Right cardiac atrium (tissue), 5 donors: ENCODE data around the gene NEU2. TPM values are rescaled to one million over a fixed set of nuclear protein-coding genes. Genes with fewer than 3 reads are reported as not detected.

ENCODE experiments used
- ATAC-seq, 2 donors: fragments of 200-7000 bp; cut with Tn5 transposase; one replicate each; pipeline versions ENCODE4 v1.8.0 to v1.9.1; 2020; ENCODE audit warnings: moderate library complexity in 2 of 2, mild to moderate bottlenecking in 1 of 2
- DNase-seq, 3 donors: peaks; one replicate each; pipeline ENCODE4 v3.0.0-alpha.2; 2020
- H3K27ac ChIP-seq: one replicate; pipeline ENCODE4 v1.5.1; 2013; ENCODE audit warnings: mild to moderate bottlenecking, low read length, control low read depth, moderate library complexity
- H3K27me3 ChIP-seq: one replicate; pipeline ENCODE4 v1.6.1; 2013; ENCODE audit not compliant: control insufficient read depth, insufficient read depth
- H3K4me1 ChIP-seq: one replicate; pipeline ENCODE4 v1.6.1; 2013; ENCODE audit warnings: low read length; ENCODE audit not compliant: control insufficient read depth, insufficient read depth
- H3K4me3 ChIP-seq: one replicate; pipeline ENCODE4 v1.5.1; 2013; ENCODE audit warnings: low read length, control low read depth
- H3K9me3 ChIP-seq: one replicate; pipeline ENCODE4 v1.6.1; 2013; ENCODE audit warnings: low read length; ENCODE audit not compliant: control insufficient read depth
- WGBS: extraction: QIAGEN DNeasy Blood & Tissue Kit; methylation state at CpG from one replicate; pipeline ENCODE4 v1.1.7; 2013; 5-methylcytosine and 5-hydroxymethylcytosine counted together
- intact Hi-C, 4 donors: fragments of 100-400 bp; cut with DNase I; formaldehyde crosslinking; loops; one replicate each; pipeline versions ENCODE4 v1.11.0 to v1.14.0; 2022 to 2023
- polyA plus RNA-seq: library from polyadenylated mRNA; stranded (reverse); fragments of 200-250 nt; gene quantifications from one replicate; pipeline ENCODE4 v1.2.3, GENCODE V29; 2013
- total RNA-seq, 4 donors: library from RNA; stranded (reverse); fragmentation: NEBNext Ultra II Directional; extraction: Animal tissue kit (Norgen Biotek cat#: 25700); gene quantifications; one replicate each; pipeline ENCODE4 v1.2.1, GENCODE V29; 2021
- donor health status: healthy with polysubstance abuse.
- donor health status: DM: no; HTN: yes; CAD: no.
- donor health status: DM: no; HTN: no; CAD: no.
- donor health status: DM: no; HTN: yes; CAD: no; lungs with severe emphysema.
- donor health status: DM: yes; HTN: yes; CAD: no.

NEU2 gene
- total and polyA plus RNA-seq, 5 donors: not detected

GRCh38 chr2:233072838-233073237 lies 40.4 kb downstream of the NEU2 start:
- Histone ChIP-seq H3K27ac (no peak overlapping the region), H3K27me3 (no peaks in the 10 kb centered on the region), H3K4me1 (peaks cover 7% of the 10 kb centered on the region), H3K9me3 (no peaks in the 10 kb centered on the region), H3K4me3 (no peak overlapping the region)
- intact Hi-C loops: no loop called here
- ATAC-seq (no peak), DNase-seq (no peak)
- 81% methylated on average over 4 of the region's 4 CpGs for WGBS

- H3K27me3 ChIP-seq: no peaks in the 10 kb centered on the region
- ATAC-seq (no peak), DNase-seq (no peak)
- H3K27ac ChIP-seq: no peak overlapping the region
- H3K4me3 ChIP-seq: no peak overlapping the region
- H3K9me3 ChIP-seq: no peaks in the 10 kb centered on the region
- 70% methylated on average over 7 of the region's 7 CpGs for WGBS
- intact Hi-C loops: no loop called here
- H3K4me1 ChIP-seq: peaks cover 7% of the 10 kb centered on the region
Observed at GRCh38 chr2:233074106-233074505, 41.6 kb downstream of the NEU2 start.

DNA sequence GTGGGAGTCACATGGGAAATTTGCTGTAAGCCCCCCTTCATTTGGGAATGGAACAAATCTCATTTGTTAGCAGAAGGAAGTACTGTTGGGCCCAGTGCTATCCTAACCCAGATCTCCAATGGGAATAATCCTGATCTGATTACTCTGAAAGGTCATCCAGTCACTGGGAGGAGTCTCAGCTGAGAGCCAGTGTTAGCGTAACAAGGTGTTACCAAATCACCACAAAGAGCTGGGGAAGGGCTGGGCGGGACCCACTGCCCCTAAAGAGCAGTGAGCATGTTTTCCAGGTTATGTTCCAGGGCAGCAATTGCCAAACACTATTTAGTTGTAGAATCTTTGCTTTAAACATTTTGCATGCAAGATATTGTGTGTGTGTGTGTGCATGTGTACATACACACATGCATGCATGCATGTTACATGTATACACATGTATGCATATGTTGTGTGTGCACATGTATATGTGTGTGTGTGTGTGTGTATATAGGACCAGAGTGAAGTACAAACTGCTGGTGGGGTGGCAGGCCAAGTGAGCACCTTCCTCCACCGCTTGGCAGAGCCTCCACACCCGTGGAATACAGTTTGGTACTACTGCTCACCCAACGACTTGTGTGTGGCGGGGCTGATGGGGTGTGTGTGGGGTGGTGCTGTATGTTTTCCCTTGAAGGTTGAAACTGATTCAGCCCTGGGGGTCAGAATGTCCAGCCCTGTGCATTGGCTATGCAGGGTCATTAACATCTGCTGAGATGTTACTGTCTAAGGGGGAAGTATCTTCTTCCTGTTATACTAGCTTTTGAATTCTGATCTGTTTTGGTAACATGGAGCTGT lies 42.9 kb downstream of the NEU2 start:
- Histone ChIP-seq H3K4me1 (peaks cover 7% of the 10 kb centered on the region), H3K9me3 (no peaks in the 10 kb centered on the region), H3K27me3 (no peaks in the 10 kb centered on the region), H3K4me3 (no peak overlapping the region), H3K27ac (no peak overlapping the region)
- WGBS: 76% methylated on average over 6 of the region's 6 CpGs
- DNase-seq (no peak), ATAC-seq (peak; percentile 36 to 56)
- intact Hi-C loops: no loop called here

GRCh38 chr2:233075966-233076339 lies 43.5 kb downstream of the NEU2 start:
- DNase-seq: no peak
- 29% methylated on average over 2 of the region's 2 CpGs for WGBS

GRCh38 chr2:233076749-233077148 lies 44.3 kb downstream of the NEU2 start:
- intact Hi-C loops: no loop called here
- no peak for DNase-seq
- H3K27me3 ChIP-seq: no peaks in the 10 kb centered on the region
- H3K4me3 ChIP-seq: no peak overlapping the region
- H3K4me1 ChIP-seq: peaks cover 7% of the 10 kb centered on the region
- no peak overlapping the region for H3K27ac ChIP-seq
- 69% methylated on average over 3 of the region's 3 CpGs for WGBS
- no peaks in the 10 kb centered on the region for H3K9me3 ChIP-seq
- no peak for ATAC-seq

More at GRCh38 chr2:233075966-233076339, 43.5 kb downstream of the NEU2 start:
- no peak overlapping the region for H3K4me3 ChIP-seq
- H3K27me3 ChIP-seq: no peaks in the 10 kb centered on the region
- intact Hi-C loops: no loop called here
- H3K9me3 ChIP-seq: no peaks in the 10 kb centered on the region
- peak; percentile 51 to 69 for ATAC-seq
- peaks cover 7% of the 10 kb centered on the region for H3K4me1 ChIP-seq
- H3K27ac ChIP-seq: no peak overlapping the region

GRCh38 chr2:233079473-233079877 lies 47.0 kb downstream of the NEU2 start:
- Histone ChIP-seq H3K9me3 (no peaks in the 10 kb centered on the region), H3K27ac (no peak overlapping the region), H3K27me3 (no peaks in the 10 kb centered on the region), H3K4me1 (peaks cover 15% of the 10 kb centered on the region), H3K4me3 (no peak overlapping the region)
- DNase-seq (no peak), ATAC-seq (no peak)
- 53% methylated on average over 10 of the region's 10 CpGs for WGBS
- intact Hi-C loops: no loop called here

DNA sequence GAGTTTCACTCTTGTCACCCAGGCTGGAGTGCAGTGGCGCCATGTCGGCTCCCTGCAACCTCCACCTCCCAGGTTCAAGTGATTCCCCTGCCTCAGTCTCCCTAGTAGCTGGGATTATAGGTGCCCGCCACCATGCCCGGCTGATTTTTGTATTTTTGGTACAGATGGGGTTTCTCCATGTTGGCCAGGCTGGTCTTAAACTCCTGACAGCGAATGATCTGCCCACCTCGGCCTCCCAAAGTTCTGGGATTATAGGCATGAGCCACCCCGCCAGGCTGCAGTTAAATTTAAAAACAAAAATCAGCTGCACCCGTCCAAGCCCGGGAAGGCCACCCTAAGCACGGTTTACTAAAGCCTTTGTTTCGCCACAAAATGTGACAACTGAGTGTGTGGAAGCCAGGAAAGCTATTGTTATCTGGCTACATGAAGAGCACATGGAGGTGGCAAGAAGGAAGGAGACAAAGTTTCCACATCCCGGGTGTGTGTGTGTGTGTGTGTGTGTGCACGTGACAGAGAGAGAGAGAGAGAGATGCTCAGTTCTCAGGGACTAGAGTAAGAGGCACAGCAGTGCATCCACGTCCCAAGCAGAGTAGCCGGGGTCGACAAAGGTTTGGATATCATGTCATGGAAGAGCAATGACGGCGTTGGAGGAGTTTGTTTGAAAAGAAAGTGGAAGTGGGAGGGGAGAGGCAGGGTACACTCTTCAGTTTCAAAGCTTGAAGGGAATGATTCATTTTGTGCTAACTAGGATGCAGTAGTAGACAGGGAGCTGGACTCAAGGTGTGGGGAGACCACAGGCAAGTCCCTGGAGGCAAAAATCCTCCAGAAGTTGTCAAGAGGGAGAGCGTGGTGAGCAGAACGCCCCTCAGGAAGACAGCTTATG lies 47.7 kb downstream of the NEU2 start:
- intact Hi-C loops: no loop called here
- Histone ChIP-seq H3K27me3 (no peaks in the 10 kb centered on the region), H3K4me3 (no peak overlapping the region), H3K27ac (no peak overlapping the region), H3K4me1 (peaks cover 15% of the 10 kb centered on the region), H3K9me3 (no peaks in the 10 kb centered on the region)
- 79% methylated on average over 20 of the region's 20 CpGs for WGBS
- ATAC-seq (no peak), DNase-seq (no peak)

- peaks cover 13% of the 10 kb centered on the region for H3K4me1 ChIP-seq
- intact Hi-C loops: no loop called here
- H3K9me3 ChIP-seq: no peaks in the 10 kb centered on the region
- DNase-seq (no peak), ATAC-seq (no peak)
- H3K27me3 ChIP-seq: no peaks in the 10 kb centered on the region
- WGBS: 94% methylated on average over 11 of the region's 11 CpGs
- H3K4me3 ChIP-seq: no peak overlapping the region
- no peak overlapping the region for H3K27ac ChIP-seq
Observed at GRCh38 chr2:233080836-233081229, 48.4 kb downstream of the NEU2 start.

DNA sequence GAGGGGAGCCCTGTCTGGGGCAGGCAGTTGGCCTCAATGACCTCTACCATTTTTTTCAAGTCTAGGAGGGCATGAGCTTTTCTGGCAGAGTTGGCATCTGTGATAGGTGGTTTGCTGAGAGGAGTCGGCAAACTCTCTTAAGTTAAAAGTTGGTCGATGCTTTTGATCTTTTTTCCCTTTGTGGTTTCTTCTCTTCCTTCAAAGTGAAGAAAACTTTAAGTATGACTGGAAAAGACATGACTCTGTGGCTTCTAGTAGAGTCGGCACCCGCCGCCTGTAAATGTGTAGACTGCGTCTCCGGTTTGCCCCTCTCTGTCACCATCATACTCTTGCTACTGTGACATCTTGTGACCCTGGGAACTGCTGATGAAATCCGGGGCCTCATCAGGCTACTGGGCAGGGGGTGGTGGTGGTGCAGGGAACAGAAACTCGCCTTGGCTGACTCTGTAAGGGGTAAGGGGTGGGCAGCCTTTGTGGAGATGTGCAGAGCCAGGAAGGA lies 48.8 kb downstream of the NEU2 start:
- Histone ChIP-seq H3K27ac (no peak overlapping the region), H3K9me3 (no peaks in the 10 kb centered on the region), H3K4me1 (peaks cover 9% of the 10 kb centered on the region), H3K4me3 (no peak overlapping the region), H3K27me3 (no peaks in the 10 kb centered on the region)
- 84% methylated on average over 9 of the region's 9 CpGs for WGBS
- ATAC-seq (no peak), DNase-seq (no peak)
- intact Hi-C loops: no loop called here

GRCh38 chr2:233081731-233082221 lies 49.3 kb downstream of the NEU2 start:
- WGBS: 92% methylated on average over 13 of the region's 13 CpGs
- no peak for DNase-seq
- Histone ChIP-seq H3K9me3 (no peaks in the 10 kb centered on the region), H3K4me3 (no peak overlapping the region), H3K27ac (no peak overlapping the region), H3K4me1 (peaks cover 9% of the 10 kb centered on the region), H3K27me3 (no peaks in the 10 kb centered on the region)
- no peak for ATAC-seq
- intact Hi-C loops: no loop called here
